Ishikawa (cell line): Measurements from ENCODE around the gene SFXN2.

Experiments used
- EP300 ChIP-seq: IDR thresholded peaks from 2 replicates; pipeline ENCODE4 v1.6.1; 2012; ENCODE audit warnings: borderline replicate concordance
- YY1 ChIP-seq: IDR thresholded peaks from 2 replicates; pipeline ENCODE4 v1.6.1; 2012; ENCODE audit warnings: low read depth

DNA sequence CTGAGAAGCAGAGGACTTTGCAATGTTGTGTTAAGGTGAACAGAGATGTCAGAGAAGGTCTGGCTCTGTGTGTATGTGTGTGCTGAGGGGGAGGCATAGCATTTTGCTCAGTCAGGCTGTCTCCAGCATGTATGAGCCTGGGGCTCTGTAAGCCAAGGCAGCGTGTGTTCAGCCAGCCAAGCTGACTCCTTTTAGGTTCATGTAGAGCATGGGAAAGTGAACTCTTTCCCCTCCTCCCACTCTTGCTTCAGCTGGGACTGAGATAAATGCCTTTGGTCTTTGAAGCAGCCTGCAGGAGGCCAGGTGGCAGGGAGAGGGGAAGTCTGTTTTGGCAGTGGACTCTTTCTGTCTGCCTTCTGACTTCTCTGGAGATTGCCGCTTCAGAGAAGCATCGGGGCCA is 3.8 kb downstream of the SFXN2 start:
- TF ChIP-seq EP300 (no peak), YY1 (no peak)
